Measurements from ENCODE around the gene KCNK3.
A peak's percentile ranks its signal among the peaks of the same experiment; 100 is the strongest.
"Not testable (repeated sequence)": the region's sequence is repeated elsewhere in the genome, so short reads cannot be mapped to it uniquely, and the experiment has no call there.

KCNK3 gene

GRCh38 chr2:26742048-26742770 lies 49.7 kb downstream of the KCNK3 start:
- TF ChIP-seq CTCF (IDR thresholded peaks at IDR 0.05; ENCODE audit: insufficient read depth, low read depth, low read length, missing control alignments): no peak
- DNase-seq (ENCODE audit: low read depth): no peak
- H3K4me3 ChIP-seq (ENCODE audit: low read depth, low read length): no peak overlapping the region

GRCh38 chr2:26743852-26744251 lies 51.3 kb downstream of the KCNK3 start:
- TF ChIP-seq CTCF (IDR thresholded peaks at IDR 0.05; ENCODE audit: insufficient read depth, low read depth, low read length, missing control alignments): no peak
- no peak for DNase-seq (ENCODE audit: low read depth)
- no peak overlapping the region for H3K4me3 ChIP-seq (ENCODE audit: low read depth, low read length)

- no peak overlapping the region for H3K4me3 ChIP-seq (ENCODE audit: low read depth, low read length)
- no peak for DNase-seq (ENCODE audit: low read depth)
- no peak for TF ChIP-seq CTCF (IDR thresholded peaks at IDR 0.05; ENCODE audit: insufficient read depth, low read depth, low read length, missing control alignments)
These were observed 52.4 kb downstream of the KCNK3 start for GRCh38 chr2:26744953-26745352.

- no peak overlapping the region for H3K4me3 ChIP-seq (ENCODE audit: low read depth, low read length)
- TF ChIP-seq CTCF (IDR thresholded peaks at IDR 0.05; ENCODE audit: insufficient read depth, low read depth, low read length, missing control alignments): peak; percentile 90
- DNase-seq (ENCODE audit: low read depth): peak; percentile 84
These were observed 53.2 kb downstream of the KCNK3 start for GRCh38 chr2:26745609-26746327.

GRCh38 chr2:26746934-26747333 lies 54.4 kb downstream of the KCNK3 start:
- TF ChIP-seq CTCF (IDR thresholded peaks at IDR 0.05; ENCODE audit: insufficient read depth, low read depth, low read length, missing control alignments): no peak
- no peak for DNase-seq (ENCODE audit: low read depth)
- no peak overlapping the region for H3K4me3 ChIP-seq (ENCODE audit: low read depth, low read length)

GRCh38 chr2:26749787-26750420 lies 57.4 kb downstream of the KCNK3 start:
- not testable (repeated sequence) for DNase-seq (ENCODE audit: low read depth); H3K4me3 ChIP-seq (ENCODE audit: low read depth, low read length)

- DNase-seq (ENCODE audit: low read depth); H3K4me3 ChIP-seq (ENCODE audit: low read depth, low read length): not testable (repeated sequence)
These were observed 57.9 kb downstream of the KCNK3 start for GRCh38 chr2:26750467-26750866.

All from GM12865 (cell line).